IMR-90 (cell line): ENCODE results near the gene ZBTB9. TPM values are rescaled to one million over a fixed set of nuclear protein-coding genes. Genes with fewer than 3 reads are reported as not detected.

Source experiments
- ATAC-seq: fragments of 200-7000 bp; cut with Tn5 transposase; 2 replicates; pipeline ENCODE4 v1.9.1; 2020; ENCODE audit warnings: low read depth, mild to moderate bottlenecking, moderate library complexity
- BruUV-seq: library from RNA; stranded (reverse); fragments of 400-500 nt; replicated peaks from 2 replicates; lab custom pipeline; 2021; lab: Mats Ljungman, UMichigan
- CTCF ChIA-PET: fragments of 300-600 bp; formaldehyde crosslinking; extraction: SDS; loops from one replicate; lab custom pipeline; 2021; ENCODE audit warnings: antibody characterized with exemption; lab: Yijun Ruan, JAX
- POLR2A ChIA-PET: fragments of 300-600 bp; sonication (Branson Sonifier 250); formaldehyde crosslinking; loops from one replicate; lab custom pipeline; 2022; ENCODE audit warnings: antibody characterized with exemption; ENCODE audit not compliant: unreplicated experiment; lab: Charles Lee
- DNase-seq: peaks from one replicate; pipeline ENCODE4 v3.0.0; 2013
- H2AFZ ChIP-seq: replicated peaks from 2 replicates; pipeline ENCODE3; 2013; ENCODE audit warnings: low read length, mild to moderate bottlenecking; ENCODE audit not compliant: poor library complexity
- H2AK5ac ChIP-seq: 2 replicates; pipeline ENCODE4 v1.6.1; 2013; ENCODE audit warnings: low read depth, low read length, inconsistent platforms
- H2AK9ac ChIP-seq: replicated peaks from 2 replicates; pipeline ENCODE3; 2013; ENCODE audit warnings: mild to moderate bottlenecking, low read depth, low read length, moderate library complexity; ENCODE audit not compliant: poor library complexity
- H2BK120ac ChIP-seq: 2 replicates; pipeline ENCODE4 v1.6.1; 2013; ENCODE audit warnings: low read depth, low read length, inconsistent platforms
- H2BK15ac ChIP-seq: 3 replicates; pipeline ENCODE4 v1.6.1; 2013; ENCODE audit warnings: low read depth, low read length, inconsistent platforms
- H2BK20ac ChIP-seq: 2 replicates; pipeline ENCODE4 v1.6.1; 2013; ENCODE audit warnings: low read depth, mild to moderate bottlenecking, inconsistent platforms, low read length, moderate library complexity
- H2BK5ac ChIP-seq: 2 replicates; pipeline ENCODE4 v1.6.1; 2013; ENCODE audit warnings: mild to moderate bottlenecking, low read depth, low read length, inconsistent platforms; ENCODE audit not compliant: poor library complexity, severe bottlenecking
- H3K14ac ChIP-seq: replicated peaks from 2 replicates; pipeline ENCODE4 v1.6.1; 2013; ENCODE audit warnings: low read depth, low read length, inconsistent platforms
- H3K18ac ChIP-seq: 2 replicates; pipeline ENCODE4 v1.6.1; 2013; ENCODE audit warnings: low read depth, low read length, control low read depth
- H3K23ac ChIP-seq: 2 replicates; pipeline ENCODE4 v1.6.1; 2013; ENCODE audit warnings: low read depth, low read length, inconsistent platforms
- H3K27ac ChIP-seq: 2 replicates; pipeline ENCODE4 v1.5.1; 2013; ENCODE audit warnings: mild to moderate bottlenecking, control low read depth, low read length; ENCODE audit not compliant: insufficient read depth
- H3K27me3 ChIP-seq: 2 replicates; pipeline ENCODE4 v1.6.1; 2013; ENCODE audit warnings: low read length; ENCODE audit not compliant: control insufficient read depth, insufficient read depth
- H3K36me3 ChIP-seq: 2 replicates; pipeline ENCODE4 v1.6.1; 2013; ENCODE audit warnings: low read length, mixed read lengths; ENCODE audit not compliant: control insufficient read depth, insufficient read depth
- H3K4ac ChIP-seq: 2 replicates; pipeline ENCODE4 v1.6.1; 2013; ENCODE audit warnings: low read depth, low read length, inconsistent platforms
- H3K4me1 ChIP-seq: 2 replicates; pipeline ENCODE4 v1.6.1; 2013; ENCODE audit warnings: low read length, mixed read lengths; ENCODE audit not compliant: control insufficient read depth, insufficient read depth
- H3K4me2 ChIP-seq: 2 replicates; pipeline ENCODE4 v1.6.1; 2013; ENCODE audit warnings: low read depth, mild to moderate bottlenecking, control low read depth, low read length, moderate library complexity
- H3K4me3 ChIP-seq: 2 replicates; pipeline ENCODE4 v1.5.1; 2013; ENCODE audit warnings: low read depth, mild to moderate bottlenecking, control low read depth, low read length, moderate library complexity; ENCODE audit not compliant: insufficient read depth
- H3K56ac ChIP-seq: 2 replicates; pipeline ENCODE4 v1.6.1; 2013; ENCODE audit warnings: low read length, inconsistent platforms; ENCODE audit not compliant: insufficient read depth; ENCODE audit errors: extremely low read depth
- H3K79me1 ChIP-seq, 2 experiments: 2 replicates each; pipeline ENCODE4 v1.6.1; 2013; ENCODE audit warnings: low read length in 2 of 2, inconsistent platforms in 1 of 2, low read depth in 1 of 2
- H3K9ac ChIP-seq: 2 replicates; pipeline ENCODE4 v1.6.1; 2013; ENCODE audit warnings: low read depth, low read length, control low read depth
- H3K9me1 ChIP-seq: 2 replicates; pipeline ENCODE4 v1.6.1; 2013; ENCODE audit warnings: low read length, inconsistent platforms; ENCODE audit not compliant: insufficient read depth
- H3K9me3 ChIP-seq: 2 replicates; pipeline ENCODE4 v1.6.1; 2013; ENCODE audit warnings: low read length; ENCODE audit not compliant: control insufficient read depth, insufficient read depth
- H4K20me1 ChIP-seq: 2 replicates; pipeline ENCODE4 v1.6.1; 2013; ENCODE audit warnings: low read length, inconsistent platforms; ENCODE audit not compliant: insufficient read depth
- H4K5ac ChIP-seq: 2 replicates; pipeline ENCODE4 v1.6.1; 2013; ENCODE audit warnings: mild to moderate bottlenecking, low read depth, low read length, control low read depth
- H4K8ac ChIP-seq, 2 experiments: 2 replicates each; pipeline ENCODE4 v1.6.1; 2013; ENCODE audit warnings: low read depth in 2 of 2, low read length in 2 of 2, control low read depth in 1 of 2, inconsistent platforms in 1 of 2
- H4K91ac ChIP-seq: 2 replicates; pipeline ENCODE4 v1.6.1; 2013; ENCODE audit warnings: low read depth, low read length, inconsistent platforms; ENCODE audit not compliant: insufficient read depth
- BHLHE40 ChIP-seq: fragments of 150-350 bp; IDR thresholded peaks from 2 replicates; pipeline ENCODE4 v1.6.1; 2016; ENCODE audit warnings: mild to moderate bottlenecking, low read depth, low read length
- CEBPB ChIP-seq: IDR thresholded peaks from 2 replicates; pipeline ENCODE4 v1.6.1; 2012; ENCODE audit warnings: low read depth, low read length, improper control_type of control experiment
- CTCF ChIP-seq: conservative IDR thresholded peaks from 2 replicates; pipeline ENCODE4 v1.5.1; 2012; ENCODE audit warnings: mild to moderate bottlenecking, low read depth, low read length, improper control_type of control experiment
- ELK1 ChIP-seq: fragments of 150-350 bp; IDR thresholded peaks from 2 replicates; pipeline ENCODE4 v1.6.1; 2016; ENCODE audit warnings: low read depth, mild to moderate bottlenecking, low read length, moderate library complexity, borderline replicate concordance
- MAZ ChIP-seq: IDR thresholded peaks from 2 replicates; pipeline ENCODE4 v1.6.1; 2012; ENCODE audit warnings: low read depth, mild to moderate bottlenecking, low read length, improper control_type of control experiment, moderate library complexity, borderline replicate concordance
- MXI1 ChIP-seq: IDR thresholded peaks from 2 replicates; pipeline ENCODE4 v1.6.1; 2012; ENCODE audit warnings: low read depth, mild to moderate bottlenecking, low read length, moderate library complexity, borderline replicate concordance
- NFE2L2 ChIP-seq: fragments of 150-350 bp; IDR thresholded peaks from 2 replicates; pipeline ENCODE4 v1.6.1; 2016; ENCODE audit warnings: low read depth, mild to moderate bottlenecking, low read length
- POLR2A ChIP-seq: IDR thresholded peaks from 2 replicates; pipeline ENCODE4 v1.6.1; 2012; ENCODE audit warnings: mild to moderate bottlenecking, low read depth, low read length
- RAD21 ChIP-seq: IDR thresholded peaks from 2 replicates; pipeline ENCODE4 v1.6.1; 2012; ENCODE audit warnings: low read length, improper control_type of control experiment
- RCOR1 ChIP-seq: IDR thresholded peaks from 2 replicates; pipeline ENCODE4 v1.6.1; 2012; ENCODE audit warnings: mild to moderate bottlenecking, low read length, improper control_type of control experiment; ENCODE audit not compliant: insufficient replicate concordance
- RFX5 ChIP-seq: IDR thresholded peaks from 2 replicates; pipeline ENCODE4 v1.8.0; 2012; ENCODE audit warnings: low read depth, mild to moderate bottlenecking, low read length, moderate library complexity
- SMC3 ChIP-seq: fragments of 150-350 bp; IDR thresholded peaks from 2 replicates; pipeline ENCODE4 v1.6.1; 2016; ENCODE audit warnings: low read depth, mild to moderate bottlenecking, antibody characterized with exemption, low read length, moderate library complexity
- USF2 ChIP-seq: fragments of 150-350 bp; IDR thresholded peaks from 2 replicates; pipeline ENCODE4 v1.6.1; 2017; ENCODE audit warnings: mild to moderate bottlenecking, antibody characterized with exemption, low read length, low read depth
- WGBS, 2 experiments: methylation state at CpG; one replicate each; pipeline versions ENCODE4 v1.1.5 to v1.1.7; 2013; ENCODE audit warnings: missing lambda C conversion rate in 2 of 2; ENCODE audit not compliant: insufficient read length in 1 of 2; ENCODE audit errors: extremely low coverage in 2 of 2; 5-methylcytosine and 5-hydroxymethylcytosine counted together
- dilution Hi-C: fragments of 300-500 bp; cut with HindIII; formaldehyde crosslinking; loops from one replicate; pipeline ENCODE4 v1.14.3; 2018; ENCODE audit warnings: low sequenced_read_pairs; ENCODE audit not compliant: unreplicated experiment
- in situ Hi-C: fragments of 300-500 bp; cut with MboI; formaldehyde crosslinking; loops from 3 replicates; pipeline ENCODE4 v1.14.3; 2019; ENCODE audit warnings: low sequenced_read_pairs, inconsistent platforms, mixed read lengths
- intact Hi-C: fragments of 100-400 bp; cut with micrococcal nuclease; formaldehyde crosslinking; loops from 2 replicates; pipeline ENCODE4 v1.10.0; 2022
- polyA plus RNA-seq, 3 experiments: library from polyadenylated mRNA; depleted of rRNA; stranded (reverse); fragments of >200 nt; gene quantifications; 2 replicates each; pipeline ENCODE4 v1.2.3, GENCODE V29; 2012; ENCODE audit warnings: low replicate concordance in 1 of 3
- total RNA-seq: library from RNA; depleted of rRNA; stranded (reverse); fragments of >200 nt; gene quantifications from 2 replicates; pipeline ENCODE4 v1.2.3, GENCODE V29; 2012

Gene ZBTB9
- total and polyA plus RNA-seq, 2 of the 4 experiments (the other 2 are of a cell fraction): 5.4 to 5.9 TPM

GRCh38 chr6:33453393-33454008 lies 875 bp upstream of the ZBTB9 start:
- H2BK5ac ChIP-seq: peak overlapping the region; percentile 56
- ChIA-PET CTCF (no interaction called here), POLR2A (no interaction called here)
- H3K4me1 ChIP-seq: peaks cover 4% of the 10 kb centered on the region
- no peak overlapping the region for H2BK20ac ChIP-seq
- intact Hi-C loops: loop anchor here (10.0 kb wide), 1 partner anchor 221 kb away; no protein-coding TSS in a partner anchor
- DNase-seq (no peak), ATAC-seq (peak; percentile 1; the same call in 1 of the 2 replicates)
- H2AK9ac ChIP-seq: peak overlapping the region; percentile 70
- peak overlapping the region; percentile 82 for H3K9ac ChIP-seq
- H3K56ac ChIP-seq: peak overlapping the region; percentile 48
- peak overlapping the region; percentile 75 for H3K14ac ChIP-seq
- H3K18ac ChIP-seq: no peak overlapping the region
- no peak overlapping the region for H2BK120ac ChIP-seq
- H3K27ac ChIP-seq: peak overlapping the region; percentile 72
- BruUV-seq: no TSS peak
- H4K20me1 ChIP-seq: no peaks in the 10 kb centered on the region
- H3K9me3 ChIP-seq: no peaks in the 10 kb centered on the region
- peak overlapping the region; percentile 63; the same call in 1 of the 2 replicates for H3K4ac ChIP-seq
- H3K36me3 ChIP-seq: peaks cover 17% of the 10 kb centered on the region; the same call in 1 of the 2 replicates
- no CpG with 5 or more reads among the region's 12 CpGs for WGBS, 2 experiments
- no peak overlapping the region for H4K91ac ChIP-seq
- peaks cover 26 to 44% of the 10 kb centered on the region in 2 experiments; a peak in 3 of 4 replicates for H3K79me1 ChIP-seq
- peak overlapping the region; percentile 88 for H3K4me2 ChIP-seq
- peaks cover 3% of the 10 kb centered on the region; the same call in 1 of the 2 replicates for H3K9me1 ChIP-seq
- peak overlapping the region; percentile 73 for H3K4me3 ChIP-seq
- H2AK5ac ChIP-seq: peak overlapping the region; percentile 65
- H4K5ac ChIP-seq: no peak overlapping the region
- H2BK15ac ChIP-seq: no peak overlapping the region
- dilution Hi-C loops: no loop called here
- peak overlapping the region; percentile 39; the same call in 1 of the 2 replicates for H3K23ac ChIP-seq
- TF ChIP-seq NFE2L2: no peak
- no peak for TF ChIP-seq RFX5
- no peak for TF ChIP-seq SMC3
- TF ChIP-seq MXI1: no peak
- no peak; the same call in 1 of the 2 replicates for TF ChIP-seq MAZ
- no peak for TF ChIP-seq CTCF
- no peak for TF ChIP-seq POLR2A
- no peak for TF ChIP-seq USF2
- TF ChIP-seq RCOR1: no peak
- no peak for TF ChIP-seq CEBPB
- TF ChIP-seq BHLHE40: no peak
- TF ChIP-seq ELK1: no peak
- no peak for TF ChIP-seq RAD21
- H3K27me3 ChIP-seq: no peaks in the 10 kb centered on the region
- in situ Hi-C loops: loop anchor here (10.0 kb wide), 1 partner anchor 251 kb away; no protein-coding TSS in a partner anchor
- H2AFZ ChIP-seq: peak overlapping the region; percentile 9
- H4K8ac ChIP-seq: peak overlapping the region; percentile 28 to 79; a peak in 3 of 4 replicates
